Renal pelvis (tissue), 3 donors: Measurements from ENCODE around the gene FABP6. TPM values are rescaled to one million over a fixed set of nuclear protein-coding genes. Genes with fewer than 3 reads are reported as not detected.

Experiments
- polyA plus RNA-seq, 3 donors: library from polyadenylated mRNA; unstranded; fragments of 120-200 nt; gene quantifications; one replicate each; pipeline ENCODE4 v1.2.1, GENCODE V29; 2013; ENCODE audit not compliant: insufficient read length in 3 of 3

Gene FABP6
- polyA plus RNA-seq, 3 donors: 0.19 to 0.40 TPM; not detected in 1

Other genes with a start within 250 kb of the FABP6 start
- 10 to 100 TPM; 54.8 to 62.1 (median 57.2) TPM for gene TTC1, start 220.4 kb upstream of the FABP6 start, polyA plus RNA-seq
- 10 to 100 TPM; 28.2 to 30.8 (median 30.3) TPM for gene PWWP2A, start 110.1 kb upstream of the FABP6 start, polyA plus RNA-seq
- gene CCNJL, start 83.1 kb downstream of the FABP6 start, polyA plus RNA-seq: 1 to 10 TPM; 8.0 to 9.1 (median 8.5) TPM
- 1 to 10 TPM; 1.1 to 1.7 (median 1.3) TPM for gene C1QTNF2, start 141.1 kb downstream of the FABP6 start, polyA plus RNA-seq
- gene FAM200C, start 170.5 kb downstream of the FABP6 start, polyA plus RNA-seq: 10 to 100 TPM; 13.1 to 16.7 (median 16.7) TPM
- gene SLU7, start 189.6 kb downstream of the FABP6 start, polyA plus RNA-seq: 10 to 100 TPM; 57.4 to 76.1 (median 69.8) TPM
- gene PTTG1, start 192.3 kb downstream of the FABP6 start, polyA plus RNA-seq: 10 to 100 TPM; 67.9 to 80.3 (median 76.3) TPM